NCI-H82 treated with DMSO at 0.1 percent for 48 hours (cell line): ENCODE measurements around the gene NFILZ.
A peak's percentile ranks its signal among the peaks of the same experiment; 100 is the strongest.

Source experiments
- DNase-seq: peaks from one replicate; lab custom pipeline; 2025; ENCODE audit not compliant: unreplicated experiment; lab: John Stamatoyannopoulos, UW

The NFILZ gene

GRCh38 chr19:8629996-8630683 is at the start of gene NFILZ:
Gene NFILZ (plus strand): TSS chr19:8630633. CDS start chr19:8676766, 46,133 bp downstream.
- no peak for DNase-seq

- DNase-seq, result peak; percentile 3
These were observed 49.6 kb upstream of the NFILZ start for GRCh38 chr19:8580710-8581281.

GRCh38 chr19:8584965-8585893 is 45.2 kb upstream of the NFILZ start:
- no peak for DNase-seq

- no peak for DNase-seq
These were observed 44.3 kb upstream of the NFILZ start for GRCh38 chr19:8585894-8586750.

GRCh38 chr19:8589177-8589714 is 41.2 kb upstream of the NFILZ start:
- DNase-seq, result no peak

- DNase-seq, result no peak
These were observed 38.0 kb upstream of the NFILZ start for GRCh38 chr19:8592231-8593009.

GRCh38 chr19:8593931-8594330 is 36.5 kb upstream of the NFILZ start:
- no peak for DNase-seq

GRCh38 chr19:8595651-8596050 is 34.8 kb upstream of the NFILZ start:
- no peak for DNase-seq

- DNase-seq, result no peak
These were observed 34.3 kb upstream of the NFILZ start for GRCh38 chr19:8596168-8596567.

- no peak for DNase-seq
These were observed 30.4 kb upstream of the NFILZ start for GRCh38 chr19:8600064-8600463.

- no peak for DNase-seq
These were observed 29.6 kb upstream of the NFILZ start for GRCh38 chr19:8600816-8601215.

GRCh38 chr19:8601796-8602195 is 28.6 kb upstream of the NFILZ start:
- DNase-seq, result no peak

- no peak for DNase-seq
These were observed 24.9 kb upstream of the NFILZ start for GRCh38 chr19:8605514-8605913.

- no peak for DNase-seq
These were observed 23.0 kb upstream of the NFILZ start for GRCh38 chr19:8607386-8607785.

- no peak for DNase-seq
These were observed 21.5 kb upstream of the NFILZ start for GRCh38 chr19:8608941-8609278.

GRCh38 chr19:8609279-8610040 is 21.0 kb upstream of the NFILZ start:
- no peak for DNase-seq

- DNase-seq, result no peak
These were observed 20.1 kb upstream of the NFILZ start, which contains the start of gene ADAMTS10 for GRCh38 chr19:8610041-8610935. Gene ADAMTS10 (minus strand): TSS chr19:8610715. CDS start chr19:8605710, 5,005 bp downstream.

- DNase-seq, result no peak
These were observed 19.5 kb upstream of the NFILZ start for GRCh38 chr19:8610936-8611300.
